GM10248 (cell line): ENCODE data around the gene FBXO38.

Experiments used
- CTCF ChIA-PET: fragments of 300-600 bp; sonication (Branson Sonifier 250); formaldehyde crosslinking; extraction: SDS; loops from one replicate; lab custom pipeline; 2021; ENCODE audit warnings: antibody characterized with exemption; lab: Yijun Ruan, JAX
- POLR2A ChIA-PET: fragments of 350-650 bp; sonication (Branson Sonifier 250); formaldehyde crosslinking; extraction: SDS; loops from one replicate; lab custom pipeline; 2020; ENCODE audit warnings: antibody characterized with exemption; lab: Yijun Ruan, JAX
- DNase-seq: peaks from one replicate; pipeline ENCODE4 v3.0.0; 2012; ENCODE audit errors: extremely low spot score
- CTCF ChIP-seq: IDR thresholded peaks from 2 replicates; pipeline ENCODE4 v1.5.1; 2012; ENCODE audit warnings: mild to moderate bottlenecking, low read depth; ENCODE audit errors: extremely low read depth, missing control alignments, control extremely low read depth

The FBXO38 gene

GRCh38 chr5:148482196-148482595 is 98.4 kb downstream of the FBXO38 start:
- no peak for TF ChIP-seq CTCF
- DNase-seq, result no peak
- POLR2A ChIA-PET, result no interaction called here
- CTCF ChIA-PET, result interaction anchor here (0.9 to 3.7 kb wide), 11 partner anchors 9 to 303 kb away, joined by 3 to 24 read pairs (median 4); no protein-coding TSS in a partner anchor

DNA sequence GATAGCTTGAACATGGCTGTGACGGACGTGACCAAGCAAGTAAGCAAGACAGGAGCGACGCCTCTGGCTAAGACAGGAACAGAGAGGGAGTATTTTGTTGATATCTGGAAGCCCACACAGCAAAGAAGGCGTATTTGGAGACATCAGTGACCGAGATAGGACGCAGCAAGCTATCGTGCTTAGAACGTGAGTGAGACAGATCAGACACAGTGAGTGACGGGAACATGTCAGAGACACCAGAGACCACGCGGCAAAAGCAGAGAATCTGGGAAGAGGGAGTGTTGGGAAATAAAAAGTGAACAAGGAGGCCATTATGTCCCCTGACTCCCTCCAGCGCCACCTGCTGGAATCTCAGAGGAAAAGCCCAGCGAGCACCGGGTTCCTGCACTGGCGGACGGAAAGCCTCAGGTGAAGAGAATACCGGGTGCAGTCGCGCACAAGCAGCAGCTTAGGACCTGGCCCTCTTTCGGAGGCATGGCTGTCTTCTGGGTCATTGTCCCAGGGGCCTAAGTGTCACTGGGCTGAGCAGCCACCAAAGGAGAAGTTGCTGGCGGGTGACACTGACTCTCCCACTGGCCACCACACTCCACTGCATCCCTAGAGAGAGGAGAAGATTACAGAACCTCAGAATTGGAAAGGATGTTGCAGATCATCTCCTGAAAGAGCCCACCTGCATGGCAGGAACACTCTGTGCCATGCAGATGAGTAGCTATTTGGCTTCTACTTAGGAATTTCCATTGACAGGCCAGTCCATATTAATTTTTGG is 99.1 kb downstream of the FBXO38 start:
- POLR2A ChIA-PET, result no interaction called here
- CTCF ChIA-PET, result interaction anchor here (0.7 to 3.7 kb wide), 15 partner anchors 8 to 303 kb away, joined by 3 to 24 read pairs (median 4); no protein-coding TSS in a partner anchor
- peak; percentile 84 for TF ChIP-seq CTCF
- peak; percentile 53 for DNase-seq

DNA sequence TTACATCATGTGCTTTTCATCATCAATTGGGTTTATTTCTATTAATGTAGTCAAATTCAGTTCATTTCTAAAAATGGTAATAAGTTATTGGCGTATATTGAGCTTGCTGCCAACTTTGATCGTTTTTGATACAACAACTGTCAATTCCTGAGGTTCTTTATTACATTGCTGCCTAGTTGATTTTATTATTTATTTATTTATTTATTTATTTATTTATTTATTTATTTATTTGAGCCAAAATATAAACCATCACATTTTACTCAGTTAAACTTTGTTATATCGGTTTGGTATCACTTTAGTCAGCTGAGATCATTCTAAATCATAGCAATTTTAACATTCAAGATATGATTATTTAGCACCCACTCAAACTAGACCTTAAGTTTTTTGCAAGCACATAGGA is 100.0 kb downstream of the FBXO38 start:
- CTCF ChIA-PET, result interaction anchor here (0.7 to 3.7 kb wide), 10 partner anchors 9 to 479 kb away, joined by 3 to 24 read pairs (median 3); no protein-coding TSS in a partner anchor
- TF ChIP-seq CTCF, result no peak
- no peak for DNase-seq
- POLR2A ChIA-PET, result no interaction called here

- ChIA-PET CTCF (interaction anchor here (0.7 to 3.7 kb wide), 5 partner anchors 8 to 305 kb away, joined by 3 to 24 read pairs (median 9); no protein-coding TSS in a partner anchor), POLR2A (no interaction called here)
- no peak for DNase-seq
- no peak for TF ChIP-seq CTCF
Observed at GRCh38 chr5:148484651-148485050, 100.9 kb downstream of the FBXO38 start.

- DNase-seq, result no peak
- CTCF ChIA-PET, result interaction anchor here (1.6 to 2.3 kb wide), 2 partner anchors 10 to 16 kb away, joined by 4 to 9 read pairs; no protein-coding TSS in a partner anchor
- no peak for TF ChIP-seq CTCF
- POLR2A ChIA-PET, result no interaction called here
Observed at GRCh38 chr5:148486456-148486855, 102.7 kb downstream of the FBXO38 start.

DNA sequence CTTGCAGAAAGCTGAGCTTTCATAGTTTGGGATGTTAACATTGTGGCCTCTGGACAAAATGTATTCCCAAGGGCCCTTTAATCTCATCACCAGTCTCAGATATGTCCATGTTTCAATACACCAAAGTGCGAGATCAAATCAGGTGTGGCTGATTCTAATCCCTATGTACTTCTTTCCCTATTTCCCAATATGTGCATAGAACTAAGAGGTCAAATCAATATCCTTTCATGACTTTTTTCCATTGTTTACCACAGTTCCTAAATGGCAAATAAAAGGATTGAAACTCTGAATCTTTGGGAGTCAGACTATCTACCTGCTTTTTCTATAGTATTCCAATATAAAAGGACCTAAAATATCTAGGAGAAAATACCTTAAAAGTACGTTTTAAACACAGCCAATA is 105.0 kb downstream of the FBXO38 start:
- no peak for TF ChIP-seq CTCF
- ChIA-PET POLR2A (no interaction called here), CTCF (no interaction called here)
- no peak for DNase-seq
